IMR-90 (cell line): ENCODE results near the gene PRR36. TPM values are rescaled to one million over a fixed set of nuclear protein-coding genes. Genes with fewer than 3 reads are reported as not detected.

Source experiments
- ATAC-seq: fragments of 200-7000 bp; cut with Tn5 transposase; 2 replicates; pipeline ENCODE4 v1.9.1; 2020; ENCODE audit warnings: low read depth, mild to moderate bottlenecking, moderate library complexity
- BruUV-seq: library from RNA; stranded (reverse); fragments of 400-500 nt; replicated peaks from 2 replicates; lab custom pipeline; 2021; lab: Mats Ljungman, UMichigan
- CTCF ChIA-PET: fragments of 300-600 bp; formaldehyde crosslinking; extraction: SDS; loops from one replicate; lab custom pipeline; 2021; ENCODE audit warnings: antibody characterized with exemption; lab: Yijun Ruan, JAX
- POLR2A ChIA-PET: fragments of 300-600 bp; sonication (Branson Sonifier 250); formaldehyde crosslinking; loops from one replicate; lab custom pipeline; 2022; ENCODE audit warnings: antibody characterized with exemption; ENCODE audit not compliant: unreplicated experiment; lab: Charles Lee
- DNase-seq: peaks from one replicate; pipeline ENCODE4 v3.0.0; 2013
- H2AFZ ChIP-seq: replicated peaks from 2 replicates; pipeline ENCODE3; 2013; ENCODE audit warnings: low read length, mild to moderate bottlenecking; ENCODE audit not compliant: poor library complexity
- H2AK5ac ChIP-seq: 2 replicates; pipeline ENCODE4 v1.6.1; 2013; ENCODE audit warnings: low read depth, low read length, inconsistent platforms
- H2AK9ac ChIP-seq: replicated peaks from 2 replicates; pipeline ENCODE3; 2013; ENCODE audit warnings: mild to moderate bottlenecking, low read depth, low read length, moderate library complexity; ENCODE audit not compliant: poor library complexity
- H2BK120ac ChIP-seq: 2 replicates; pipeline ENCODE4 v1.6.1; 2013; ENCODE audit warnings: low read depth, low read length, inconsistent platforms
- H2BK15ac ChIP-seq: 3 replicates; pipeline ENCODE4 v1.6.1; 2013; ENCODE audit warnings: low read depth, low read length, inconsistent platforms
- H2BK20ac ChIP-seq: 2 replicates; pipeline ENCODE4 v1.6.1; 2013; ENCODE audit warnings: low read depth, mild to moderate bottlenecking, inconsistent platforms, low read length, moderate library complexity
- H2BK5ac ChIP-seq: 2 replicates; pipeline ENCODE4 v1.6.1; 2013; ENCODE audit warnings: mild to moderate bottlenecking, low read depth, low read length, inconsistent platforms; ENCODE audit not compliant: poor library complexity, severe bottlenecking
- H3K14ac ChIP-seq: replicated peaks from 2 replicates; pipeline ENCODE4 v1.6.1; 2013; ENCODE audit warnings: low read depth, low read length, inconsistent platforms
- H3K18ac ChIP-seq: 2 replicates; pipeline ENCODE4 v1.6.1; 2013; ENCODE audit warnings: low read depth, low read length, control low read depth
- H3K23ac ChIP-seq: 2 replicates; pipeline ENCODE4 v1.6.1; 2013; ENCODE audit warnings: low read depth, low read length, inconsistent platforms
- H3K27ac ChIP-seq: 2 replicates; pipeline ENCODE4 v1.5.1; 2013; ENCODE audit warnings: mild to moderate bottlenecking, control low read depth, low read length; ENCODE audit not compliant: insufficient read depth
- H3K27me3 ChIP-seq: 2 replicates; pipeline ENCODE4 v1.6.1; 2013; ENCODE audit warnings: low read length; ENCODE audit not compliant: control insufficient read depth, insufficient read depth
- H3K36me3 ChIP-seq: 2 replicates; pipeline ENCODE4 v1.6.1; 2013; ENCODE audit warnings: low read length, mixed read lengths; ENCODE audit not compliant: control insufficient read depth, insufficient read depth
- H3K4ac ChIP-seq: 2 replicates; pipeline ENCODE4 v1.6.1; 2013; ENCODE audit warnings: low read depth, low read length, inconsistent platforms
- H3K4me1 ChIP-seq: 2 replicates; pipeline ENCODE4 v1.6.1; 2013; ENCODE audit warnings: low read length, mixed read lengths; ENCODE audit not compliant: control insufficient read depth, insufficient read depth
- H3K4me2 ChIP-seq: 2 replicates; pipeline ENCODE4 v1.6.1; 2013; ENCODE audit warnings: low read depth, mild to moderate bottlenecking, control low read depth, low read length, moderate library complexity
- H3K4me3 ChIP-seq: 2 replicates; pipeline ENCODE4 v1.5.1; 2013; ENCODE audit warnings: low read depth, mild to moderate bottlenecking, control low read depth, low read length, moderate library complexity; ENCODE audit not compliant: insufficient read depth
- H3K56ac ChIP-seq: 2 replicates; pipeline ENCODE4 v1.6.1; 2013; ENCODE audit warnings: low read length, inconsistent platforms; ENCODE audit not compliant: insufficient read depth; ENCODE audit errors: extremely low read depth
- H3K79me1 ChIP-seq, 2 experiments: 2 replicates each; pipeline ENCODE4 v1.6.1; 2013; ENCODE audit warnings: low read length in 2 of 2, inconsistent platforms in 1 of 2, low read depth in 1 of 2
- H3K9ac ChIP-seq: 2 replicates; pipeline ENCODE4 v1.6.1; 2013; ENCODE audit warnings: low read depth, low read length, control low read depth
- H3K9me1 ChIP-seq: 2 replicates; pipeline ENCODE4 v1.6.1; 2013; ENCODE audit warnings: low read length, inconsistent platforms; ENCODE audit not compliant: insufficient read depth
- H3K9me3 ChIP-seq: 2 replicates; pipeline ENCODE4 v1.6.1; 2013; ENCODE audit warnings: low read length; ENCODE audit not compliant: control insufficient read depth, insufficient read depth
- H4K20me1 ChIP-seq: 2 replicates; pipeline ENCODE4 v1.6.1; 2013; ENCODE audit warnings: low read length, inconsistent platforms; ENCODE audit not compliant: insufficient read depth
- H4K5ac ChIP-seq: 2 replicates; pipeline ENCODE4 v1.6.1; 2013; ENCODE audit warnings: mild to moderate bottlenecking, low read depth, low read length, control low read depth
- H4K8ac ChIP-seq, 2 experiments: 2 replicates each; pipeline ENCODE4 v1.6.1; 2013; ENCODE audit warnings: low read depth in 2 of 2, low read length in 2 of 2, control low read depth in 1 of 2, inconsistent platforms in 1 of 2
- H4K91ac ChIP-seq: 2 replicates; pipeline ENCODE4 v1.6.1; 2013; ENCODE audit warnings: low read depth, low read length, inconsistent platforms; ENCODE audit not compliant: insufficient read depth
- CHD1 ChIP-seq: IDR thresholded peaks from 2 replicates; pipeline ENCODE4 v1.6.1; 2012; ENCODE audit warnings: low read depth, low read length, improper control_type of control experiment
- FOS ChIP-seq: fragments of 150-350 bp; IDR thresholded peaks from 2 replicates; pipeline ENCODE4 v1.6.1; 2016; ENCODE audit warnings: low read depth, low read length
- RAD21 ChIP-seq: IDR thresholded peaks from 2 replicates; pipeline ENCODE4 v1.6.1; 2012; ENCODE audit warnings: low read length, improper control_type of control experiment
- RFX5 ChIP-seq: IDR thresholded peaks from 2 replicates; pipeline ENCODE4 v1.8.0; 2012; ENCODE audit warnings: low read depth, mild to moderate bottlenecking, low read length, moderate library complexity
- SMC3 ChIP-seq: fragments of 150-350 bp; IDR thresholded peaks from 2 replicates; pipeline ENCODE4 v1.6.1; 2016; ENCODE audit warnings: low read depth, mild to moderate bottlenecking, antibody characterized with exemption, low read length, moderate library complexity
- WGBS, 2 experiments: methylation state at CpG; one replicate each; pipeline versions ENCODE4 v1.1.5 to v1.1.7; 2013; ENCODE audit warnings: missing lambda C conversion rate in 2 of 2; ENCODE audit not compliant: insufficient read length in 1 of 2; ENCODE audit errors: extremely low coverage in 2 of 2; 5-methylcytosine and 5-hydroxymethylcytosine counted together
- dilution Hi-C: fragments of 300-500 bp; cut with HindIII; formaldehyde crosslinking; loops from one replicate; pipeline ENCODE4 v1.14.3; 2018; ENCODE audit warnings: low sequenced_read_pairs; ENCODE audit not compliant: unreplicated experiment
- in situ Hi-C: fragments of 300-500 bp; cut with MboI; formaldehyde crosslinking; loops from 3 replicates; pipeline ENCODE4 v1.14.3; 2019; ENCODE audit warnings: low sequenced_read_pairs, inconsistent platforms, mixed read lengths
- intact Hi-C: fragments of 100-400 bp; cut with micrococcal nuclease; formaldehyde crosslinking; loops from 2 replicates; pipeline ENCODE4 v1.10.0; 2022
- polyA plus RNA-seq, 3 experiments: library from polyadenylated mRNA; depleted of rRNA; stranded (reverse); fragments of >200 nt; gene quantifications; 2 replicates each; pipeline ENCODE4 v1.2.3, GENCODE V29; 2012; ENCODE audit warnings: low replicate concordance in 1 of 3
- total RNA-seq: library from RNA; depleted of rRNA; stranded (reverse); fragments of >200 nt; gene quantifications from 2 replicates; pipeline ENCODE4 v1.2.3, GENCODE V29; 2012
- TF ChIP-seq, protein P1 (sequence below): conservative IDR thresholded peaks from 2 replicates; pipeline ENCODE4 v1.5.1; 2012; ENCODE audit warnings: mild to moderate bottlenecking, low read depth, low read length, improper control_type of control experiment
- TF ChIP-seq, protein P2 (sequence below): fragments of 150-350 bp; IDR thresholded peaks from 2 replicates; pipeline ENCODE4 v1.6.1; 2016; ENCODE audit warnings: low read depth, mild to moderate bottlenecking, low read length, moderate library complexity, borderline replicate concordance

Gene PRR36
- total and polyA plus RNA-seq, 2 of the 4 experiments (the other 2 are of a cell fraction), result 0.02 TPM; not detected in 1

- no peak overlapping the region for H2AK5ac ChIP-seq
- H3K79me1 ChIP-seq, result no peaks in the 10 kb centered on the region
- H3K4me3 ChIP-seq, result no peak overlapping the region
- H3K14ac ChIP-seq, result no peak overlapping the region
- H3K18ac ChIP-seq, result no peak overlapping the region
- H3K9me1 ChIP-seq, result no peaks in the 10 kb centered on the region
- WGBS, 2 experiments, result no CpG with 5 or more reads among the region's 29 CpGs
- H2BK20ac ChIP-seq, result no peak overlapping the region
- no peak overlapping the region for H2AK9ac ChIP-seq
- H3K23ac ChIP-seq, result no peak overlapping the region
- no peaks in the 10 kb centered on the region for H3K27me3 ChIP-seq
- no TSS peak for BruUV-seq
- POLR2A ChIA-PET, result no interaction called here
- H3K4me1 ChIP-seq, result peaks cover 3% of the 10 kb centered on the region; the same call in 1 of the 2 replicates
- H3K9me3 ChIP-seq, result no peaks in the 10 kb centered on the region
- intact Hi-C loops (no loop called here), dilution Hi-C loops (no loop called here), in situ Hi-C loops (no loop called here)
- peaks cover 2% of the 10 kb centered on the region; the same call in 1 of the 2 replicates for H3K36me3 ChIP-seq
- CTCF ChIA-PET, result no interaction called here
- DNase-seq (no peak), ATAC-seq (no peak)
- H3K4me2 ChIP-seq, result no peak overlapping the region
- no peak overlapping the region for H3K9ac ChIP-seq
- no peak overlapping the region for H2AFZ ChIP-seq
- no peak overlapping the region for H4K91ac ChIP-seq
- H3K56ac ChIP-seq, result no peak overlapping the region
- H2BK15ac ChIP-seq, result no peak overlapping the region
- no peak overlapping the region for H2BK120ac ChIP-seq
- H2BK5ac ChIP-seq, result no peak overlapping the region
- no peak overlapping the region for H3K4ac ChIP-seq
- TF ChIP-seq CHD1 (no peak), RAD21 (no peak), SMC3 (no peak), FOS (no peak), RFX5 (no peak)
- TF ChIP-seq, protein P1, sequence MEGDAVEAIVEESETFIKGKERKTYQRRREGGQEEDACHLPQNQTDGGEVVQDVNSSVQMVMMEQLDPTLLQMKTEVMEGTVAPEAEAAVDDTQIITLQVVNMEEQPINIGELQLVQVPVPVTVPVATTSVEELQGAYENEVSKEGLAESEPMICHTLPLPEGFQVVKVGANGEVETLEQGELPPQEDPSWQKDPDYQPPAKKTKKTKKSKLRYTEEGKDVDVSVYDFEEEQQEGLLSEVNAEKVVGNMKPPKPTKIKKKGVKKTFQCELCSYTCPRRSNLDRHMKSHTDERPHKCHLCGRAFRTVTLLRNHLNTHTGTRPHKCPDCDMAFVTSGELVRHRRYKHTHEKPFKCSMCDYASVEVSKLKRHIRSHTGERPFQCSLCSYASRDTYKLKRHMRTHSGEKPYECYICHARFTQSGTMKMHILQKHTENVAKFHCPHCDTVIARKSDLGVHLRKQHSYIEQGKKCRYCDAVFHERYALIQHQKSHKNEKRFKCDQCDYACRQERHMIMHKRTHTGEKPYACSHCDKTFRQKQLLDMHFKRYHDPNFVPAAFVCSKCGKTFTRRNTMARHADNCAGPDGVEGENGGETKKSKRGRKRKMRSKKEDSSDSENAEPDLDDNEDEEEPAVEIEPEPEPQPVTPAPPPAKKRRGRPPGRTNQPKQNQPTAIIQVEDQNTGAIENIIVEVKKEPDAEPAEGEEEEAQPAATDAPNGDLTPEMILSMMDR, result no peak
- TF ChIP-seq, protein P2, sequence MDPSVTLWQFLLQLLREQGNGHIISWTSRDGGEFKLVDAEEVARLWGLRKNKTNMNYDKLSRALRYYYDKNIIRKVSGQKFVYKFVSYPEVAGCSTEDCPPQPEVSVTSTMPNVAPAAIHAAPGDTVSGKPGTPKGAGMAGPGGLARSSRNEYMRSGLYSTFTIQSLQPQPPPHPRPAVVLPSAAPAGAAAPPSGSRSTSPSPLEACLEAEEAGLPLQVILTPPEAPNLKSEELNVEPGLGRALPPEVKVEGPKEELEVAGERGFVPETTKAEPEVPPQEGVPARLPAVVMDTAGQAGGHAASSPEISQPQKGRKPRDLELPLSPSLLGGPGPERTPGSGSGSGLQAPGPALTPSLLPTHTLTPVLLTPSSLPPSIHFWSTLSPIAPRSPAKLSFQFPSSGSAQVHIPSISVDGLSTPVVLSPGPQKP, result no peak
- H4K8ac ChIP-seq, result no peak overlapping the region
- no peak overlapping the region for H4K5ac ChIP-seq
- H3K27ac ChIP-seq, result no peak overlapping the region
- 0 out of 2 replicates have a peak, but pooled peaks cover 4% of the 10 kb centered on the region for H4K20me1 ChIP-seq
These were observed 15.9 kb downstream of the PRR36 start for GRCh38 chr19:7858109-7858770.
